Ramos (cell line): ENCODE measurements around the gene NUMBL.

Experiments used
- in situ Hi-C: fragments of 300-500 bp; cut with MboI; formaldehyde crosslinking; loops from one replicate; pipeline ENCODE4 v1.14.3; 2022; ENCODE audit warnings: low sequenced_read_pairs; ENCODE audit not compliant: unreplicated experiment

Gene NUMBL

GRCh38 chr19:40691421-40692211, 1.2 kb upstream of the NUMBL start:
- in situ Hi-C loops, result no loop called here

- in situ Hi-C loops, result no loop called here
Observed at GRCh38 chr19:40690693-40691420, 406 bp upstream of the NUMBL start.

GRCh38 chr19:40689339-40690049, 957 bp downstream of the NUMBL start:
- in situ Hi-C loops, result no loop called here

- in situ Hi-C loops, result no loop called here
Observed at GRCh38 chr19:40688987-40689338, 1.5 kb downstream of the NUMBL start.

- in situ Hi-C loops, result no loop called here
Observed at GRCh38 chr19:40688309-40688708, 2.1 kb downstream of the NUMBL start.

GRCh38 chr19:40687525-40688016, 2.9 kb downstream of the NUMBL start:
- in situ Hi-C loops, result no loop called here

- in situ Hi-C loops, result no loop called here
Observed at GRCh38 chr19:40686882-40687524, 3.4 kb downstream of the NUMBL start.

- in situ Hi-C loops, result no loop called here
Observed at GRCh38 chr19:40685563-40685962, 4.9 kb downstream of the NUMBL start.

GRCh38 chr19:40685016-40685526, 5.4 kb downstream of the NUMBL start:
- in situ Hi-C loops, result no loop called here

- in situ Hi-C loops, result no loop called here
Observed at GRCh38 chr19:40684280-40684679, 6.2 kb downstream of the NUMBL start.

GRCh38 chr19:40683437-40683836, 7.0 kb downstream of the NUMBL start:
- in situ Hi-C loops, result no loop called here

GRCh38 chr19:40682431-40682964, 8.0 kb downstream of the NUMBL start:
- in situ Hi-C loops, result no loop called here

GRCh38 chr19:40681039-40681438, 9.4 kb downstream of the NUMBL start:
- in situ Hi-C loops, result no loop called here

GRCh38 chr19:40677156-40677555, 13.3 kb downstream of the NUMBL start:
- in situ Hi-C loops, result no loop called here

- in situ Hi-C loops, result no loop called here
Observed at GRCh38 chr19:40674291-40674690, 16.2 kb downstream of the NUMBL start.

- in situ Hi-C loops, result no loop called here
Observed at GRCh38 chr19:40673397-40673796, 17.1 kb downstream of the NUMBL start.

- in situ Hi-C loops, result no loop called here
Observed at GRCh38 chr19:40672573-40673299, 17.7 kb downstream of the NUMBL start.

GRCh38 chr19:40672038-40672437, 18.4 kb downstream of the NUMBL start:
- in situ Hi-C loops, result no loop called here

GRCh38 chr19:40671404-40671803, 19.0 kb downstream of the NUMBL start:
- in situ Hi-C loops, result no loop called here
